ENCODE measurements around the gene TEX14. TPM values are rescaled to one million over a fixed set of nuclear protein-coding genes. Genes with fewer than 3 reads are reported as not detected.
"Not testable (repeated sequence)": the region's sequence is repeated elsewhere in the genome, so short reads cannot be mapped to it uniquely, and the experiment has no call there.

The TEX14 gene
- total and polyA plus RNA-seq, 5 donors from 2014 or later = 0.05 to 1.8 (median 0.37) TPM; not detected in 2

DNA sequence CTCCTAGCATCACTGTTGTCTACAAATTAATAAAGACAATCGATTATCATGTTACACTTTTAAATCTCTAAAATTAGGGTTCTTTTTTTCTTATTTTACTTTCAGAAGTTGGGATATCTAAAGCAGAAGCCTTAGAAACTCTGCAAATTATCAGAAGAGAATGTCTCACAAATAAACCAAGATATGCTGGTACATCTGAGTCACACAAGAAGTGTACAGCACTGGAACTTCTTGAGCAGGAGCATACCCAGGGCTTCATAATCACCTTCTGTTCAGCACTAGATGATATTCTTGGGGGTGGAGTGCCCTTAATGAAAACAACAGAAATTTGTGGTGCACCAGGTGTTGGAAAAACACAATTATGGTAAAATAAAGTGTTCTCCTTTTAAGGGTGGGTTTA, 3.0 kb upstream of the TEX14 start:
- H3K9me3 Mint-ChIP-seq = no peaks in the 10 kb centered on the region
- peak overlapping the region in 1 of 3 donors; percentile 69 for H3K27ac Mint-ChIP-seq
- peaks cover 18% of the 10 kb centered on the region for H3K4me1 ChIP-seq (ENCODE audit: control insufficient read depth, insufficient read depth, low read length, poor library complexity, severe bottlenecking)
- peaks cover 12% of the 10 kb centered on the region for H3K36me3 Mint-ChIP-seq
- H3K27me3 ChIP-seq (ENCODE audit: control insufficient read depth, insufficient read depth, low read length) = no peaks in the 10 kb centered on the region
- peaks cover 5% of the 10 kb centered on the region for H3K36me3 ChIP-seq (ENCODE audit: control insufficient read depth, insufficient read depth, low read length)
- peak overlapping the region in 3 of 4 donors; percentile 5 to 81 (median 24) for H3K4me3 Mint-ChIP-seq
- ATAC-seq (ENCODE audit: low read depth in 2 of 2) (no peak), DNase-seq (no peak)
- no peaks in the 10 kb centered on the region for H3K27me3 Mint-ChIP-seq
- no peaks in the 10 kb centered on the region for H3K9me3 ChIP-seq (ENCODE audit: control insufficient read depth in 2 of 2, low read length in 2 of 2)
- peak overlapping the region; percentile 33 for H3K4me3 ChIP-seq (ENCODE audit: low read depth, low read length)
- H3K4me1 Mint-ChIP-seq = peaks cover 21 to 43% (median 31%) of the 10 kb centered on the region in 4 donors
- H3K27ac ChIP-seq (ENCODE audit: insufficient read depth, low read length, poor library complexity, severe bottlenecking) = no peak overlapping the region

DNA sequence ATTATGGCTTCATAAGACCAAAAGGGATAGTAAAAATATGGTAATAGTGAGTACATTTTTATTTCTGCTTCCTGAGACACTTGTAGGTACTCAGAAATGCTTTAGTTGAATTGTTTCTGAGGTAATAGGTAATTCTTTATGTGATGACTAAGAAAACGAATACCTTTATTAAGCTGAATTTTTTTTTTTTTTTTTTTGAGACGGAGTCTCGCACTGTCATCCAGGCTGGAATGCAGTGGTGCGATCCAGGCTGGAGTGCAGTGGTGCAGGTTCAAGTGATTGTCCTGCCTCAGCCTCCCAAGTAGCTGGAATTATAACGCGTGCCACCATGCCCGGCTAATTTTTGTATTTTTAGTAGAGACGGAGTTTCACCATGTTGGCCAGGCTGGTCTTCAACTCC, 2.5 kb upstream of the TEX14 start:
- H3K4me3 ChIP-seq (ENCODE audit: low read depth, low read length) = peak overlapping the region; percentile 96
- Mint-ChIP-seq H3K36me3 (peaks cover 8% of the 10 kb centered on the region), H3K27ac (no peak overlapping the region), H3K9me3 (no peaks in the 10 kb centered on the region), H3K4me3 (peak overlapping the region in 1 of 4 donors; percentile 81), H3K4me1 (peaks cover 21 to 42% (median 31%) of the 10 kb centered on the region in 4 donors), H3K27me3 (no peaks in the 10 kb centered on the region)
- ATAC-seq (ENCODE audit: low read depth in 2 of 2) (no peak), DNase-seq (no peak)
- H3K9me3 ChIP-seq (ENCODE audit: control insufficient read depth in 2 of 2, low read length in 2 of 2) = no peaks in the 10 kb centered on the region
- H3K36me3 ChIP-seq (ENCODE audit: control insufficient read depth, insufficient read depth, low read length) = peaks cover 5% of the 10 kb centered on the region
- peaks cover 18% of the 10 kb centered on the region for H3K4me1 ChIP-seq (ENCODE audit: control insufficient read depth, insufficient read depth, low read length, poor library complexity, severe bottlenecking)
- H3K27me3 ChIP-seq (ENCODE audit: control insufficient read depth, insufficient read depth, low read length) = no peaks in the 10 kb centered on the region
- H3K27ac ChIP-seq (ENCODE audit: insufficient read depth, low read length, poor library complexity, severe bottlenecking) = no peak overlapping the region

DNA sequence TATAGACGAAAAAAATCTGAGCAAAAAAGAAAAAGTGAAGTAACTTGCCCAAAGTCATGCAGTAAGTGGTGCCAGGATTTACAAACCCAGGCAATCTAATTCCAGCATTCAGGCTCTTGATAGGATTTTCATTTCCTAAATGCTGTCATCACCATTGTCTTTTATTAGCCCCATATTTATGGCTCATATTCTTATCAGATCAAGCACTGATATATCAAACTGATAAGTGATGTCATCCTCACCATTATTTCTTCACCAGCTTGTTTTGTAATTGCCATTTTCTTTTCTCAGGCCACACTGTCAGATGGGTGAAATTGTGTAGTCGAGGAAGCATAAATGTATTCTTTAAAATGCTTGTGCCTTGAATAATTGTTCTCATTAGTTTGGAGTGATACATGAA, 1.9 kb upstream of the TEX14 start:
- Mint-ChIP-seq H3K4me1 (peaks cover 21 to 42% (median 31%) of the 10 kb centered on the region in 4 donors), H3K27ac (peak overlapping the region; percentile 91 to 98 (median 96)), H3K9me3 (no peaks in the 10 kb centered on the region), H3K4me3 (peak overlapping the region; percentile 93 to 96 (median 94)), H3K27me3 (no peaks in the 10 kb centered on the region), H3K36me3 (peaks cover 7% of the 10 kb centered on the region)
- DNase-seq (no peak), ATAC-seq (ENCODE audit: low read depth in 2 of 2) (no peak)
- no peaks in the 10 kb centered on the region for H3K27me3 ChIP-seq (ENCODE audit: control insufficient read depth, insufficient read depth, low read length)
- no peak overlapping the region for H3K27ac ChIP-seq (ENCODE audit: insufficient read depth, low read length, poor library complexity, severe bottlenecking)
- H3K4me3 ChIP-seq (ENCODE audit: low read depth, low read length) = peak overlapping the region; percentile 96
- peaks cover 5% of the 10 kb centered on the region for H3K36me3 ChIP-seq (ENCODE audit: control insufficient read depth, insufficient read depth, low read length)
- peaks cover 18% of the 10 kb centered on the region for H3K4me1 ChIP-seq (ENCODE audit: control insufficient read depth, insufficient read depth, low read length, poor library complexity, severe bottlenecking)
- H3K9me3 ChIP-seq (ENCODE audit: control insufficient read depth in 2 of 2, low read length in 2 of 2) = no peaks in the 10 kb centered on the region

DNA sequence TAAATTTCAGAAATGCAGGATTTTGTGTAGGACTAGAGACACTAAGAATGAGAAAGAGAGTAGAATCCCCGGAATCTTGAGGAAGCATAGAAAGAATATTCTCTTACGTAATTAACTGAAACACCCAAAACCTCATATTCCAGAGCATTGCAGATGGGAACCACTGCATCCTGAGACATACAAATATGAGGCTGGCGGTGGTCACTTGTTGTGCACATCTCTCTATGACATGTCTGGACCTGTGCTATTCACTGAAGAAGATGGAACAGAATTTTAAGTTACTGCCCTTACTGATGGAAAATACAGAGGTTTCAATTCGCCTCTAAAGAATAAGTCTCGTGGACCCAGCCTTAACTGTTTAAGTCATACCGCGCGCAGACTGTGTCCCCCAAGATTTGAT, 1.4 kb upstream of the TEX14 start:
- no peaks in the 10 kb centered on the region for H3K27me3 ChIP-seq (ENCODE audit: control insufficient read depth, insufficient read depth, low read length)
- DNase-seq (no peak), ATAC-seq (ENCODE audit: low read depth in 2 of 2) (no peak)
- H3K9me3 Mint-ChIP-seq = no peaks in the 10 kb centered on the region
- no peaks in the 10 kb centered on the region for H3K27me3 Mint-ChIP-seq
- H3K27ac ChIP-seq (ENCODE audit: insufficient read depth, low read length, poor library complexity, severe bottlenecking) = peak overlapping the region; percentile 80
- H3K4me3 ChIP-seq (ENCODE audit: low read depth, low read length) = peak overlapping the region; percentile 96
- no peaks in the 10 kb centered on the region for H3K9me3 ChIP-seq (ENCODE audit: control insufficient read depth in 2 of 2, low read length in 2 of 2)
- H3K4me1 Mint-ChIP-seq = peaks cover 21 to 42% (median 31%) of the 10 kb centered on the region in 4 donors
- peaks cover 18% of the 10 kb centered on the region for H3K4me1 ChIP-seq (ENCODE audit: control insufficient read depth, insufficient read depth, low read length, poor library complexity, severe bottlenecking)
- H3K4me3 Mint-ChIP-seq = peak overlapping the region; percentile 93 to 96 (median 94)
- H3K36me3 ChIP-seq (ENCODE audit: control insufficient read depth, insufficient read depth, low read length) = peaks cover 5% of the 10 kb centered on the region
- H3K36me3 Mint-ChIP-seq = peaks cover 7% of the 10 kb centered on the region
- H3K27ac Mint-ChIP-seq = peak overlapping the region; percentile 91 to 98 (median 96)

DNA sequence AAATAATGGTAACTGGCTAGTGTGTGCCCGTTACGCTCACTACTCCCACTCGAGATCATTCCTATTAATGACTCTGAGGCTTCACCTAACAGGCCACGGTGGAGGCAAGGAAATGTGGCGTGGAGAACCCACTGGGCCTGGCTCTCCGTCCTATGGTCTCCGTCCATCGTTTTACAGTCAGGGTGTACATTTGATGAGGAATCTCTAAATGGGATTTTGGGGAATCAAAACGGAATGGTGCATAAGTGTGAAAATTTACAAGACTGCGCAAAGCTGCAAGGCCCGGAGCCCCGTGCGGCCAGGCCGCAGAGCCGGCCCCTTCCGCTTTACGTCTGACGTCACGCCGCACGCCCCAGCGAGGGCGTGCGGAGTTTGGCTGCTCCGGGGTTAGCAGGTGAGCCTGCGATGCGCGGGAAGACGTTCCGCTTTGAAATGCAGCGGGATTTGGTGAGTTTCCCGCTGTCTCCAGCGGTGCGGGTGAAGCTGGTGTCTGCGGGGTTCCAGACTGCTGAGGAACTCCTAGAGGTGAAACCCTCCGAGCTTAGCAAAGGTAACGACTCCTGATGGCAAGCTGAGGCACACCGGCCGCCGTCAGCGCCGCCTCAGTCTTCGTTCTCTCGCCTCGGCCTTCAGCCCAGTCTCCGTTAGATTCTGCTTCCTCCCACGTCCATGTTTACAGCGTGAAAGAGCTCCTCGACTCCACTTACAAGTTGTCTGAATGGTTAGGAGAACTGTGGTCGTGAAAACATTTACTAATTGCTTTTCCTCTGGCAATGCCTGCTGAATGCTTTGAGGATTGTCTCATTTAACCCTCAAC, 602 bp upstream of the TEX14 start, which contains the start of gene RAD51C:
TSS of gene RAD51C (plus strand) at position 364 of the 817 bp plus-strand sequence. CDS start at position 406, 42 bp downstream.
- H3K27ac Mint-ChIP-seq = peak within 1 kb of the TSS; percentile 91 to 98 (median 96)
- peaks cover 21 to 40% (median 30%) of the 10 kb centered on the region in 4 donors for H3K4me1 Mint-ChIP-seq
- Histone ChIP-seq H3K27ac (ENCODE audit: insufficient read depth, low read length, poor library complexity, severe bottlenecking) (peak within 1 kb of the TSS; percentile 80), H3K4me3 (ENCODE audit: low read depth, low read length) (peak within 1 kb of the TSS; percentile 96), H3K4me1 (ENCODE audit: control insufficient read depth, insufficient read depth, low read length, poor library complexity, severe bottlenecking) (peaks cover 18% of the 10 kb centered on the region), H3K9me3 (ENCODE audit: control insufficient read depth in 2 of 2, low read length in 2 of 2) (no peaks in the 10 kb centered on the region), H3K36me3 (ENCODE audit: control insufficient read depth, insufficient read depth, low read length) (peaks cover 5% of the 10 kb centered on the region), H3K27me3 (ENCODE audit: control insufficient read depth, insufficient read depth, low read length) (no peaks in the 10 kb centered on the region)
- H3K27me3 Mint-ChIP-seq = no peaks in the 10 kb centered on the region
- no peaks in the 10 kb centered on the region for H3K9me3 Mint-ChIP-seq
- ATAC-seq (ENCODE audit: low read depth in 2 of 2) = peak; percentile 99
- peaks cover 7% of the 10 kb centered on the region for H3K36me3 Mint-ChIP-seq
- H3K4me3 Mint-ChIP-seq = peak within 1 kb of the TSS; percentile 93 to 96 (median 94)
- peak; percentile 74 to 95 (median 84) for DNase-seq

DNA sequence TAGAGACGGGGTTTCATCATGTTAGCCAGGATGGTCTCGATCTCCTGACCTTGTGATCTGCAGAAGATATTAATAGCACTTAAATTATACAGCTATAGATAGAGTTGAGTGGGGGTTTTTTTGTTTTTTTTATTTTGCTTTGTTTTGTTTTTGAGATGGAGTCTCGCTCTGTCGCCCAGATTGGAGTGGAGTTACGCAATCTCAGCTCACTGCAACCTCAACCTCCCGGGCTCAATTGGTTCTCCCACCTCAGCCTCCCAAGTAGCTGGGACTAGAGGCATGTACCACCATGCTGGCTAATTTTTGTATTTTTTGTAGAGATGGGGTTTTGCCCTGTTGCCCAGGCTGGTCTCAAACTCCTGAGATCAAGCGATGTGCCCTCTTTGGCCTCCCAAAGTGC, 1.8 kb downstream of the TEX14 start:
- not testable (repeated sequence) for ATAC-seq (ENCODE audit: low read depth in 2 of 2); DNase-seq; H3K27me3 Mint-ChIP-seq; H3K27ac Mint-ChIP-seq; H3K9me3 Mint-ChIP-seq; H3K9me3 ChIP-seq (ENCODE audit: control insufficient read depth in 2 of 2, low read length in 2 of 2); H3K27ac ChIP-seq (ENCODE audit: insufficient read depth, low read length, poor library complexity, severe bottlenecking); H3K36me3 Mint-ChIP-seq; H3K36me3 ChIP-seq (ENCODE audit: control insufficient read depth, insufficient read depth, low read length); H3K27me3 ChIP-seq (ENCODE audit: control insufficient read depth, insufficient read depth, low read length); H3K4me3 ChIP-seq (ENCODE audit: low read depth, low read length)
- Mint-ChIP-seq H3K4me3 (peak overlapping the region in 1 of 4 donors; percentile 43), H3K4me1 (peaks cover 17 to 30% (median 22%) of the 10 kb centered on the region in 4 donors)
- H3K4me1 ChIP-seq (ENCODE audit: control insufficient read depth, insufficient read depth, low read length, poor library complexity, severe bottlenecking) = peaks cover 18% of the 10 kb centered on the region

DNA sequence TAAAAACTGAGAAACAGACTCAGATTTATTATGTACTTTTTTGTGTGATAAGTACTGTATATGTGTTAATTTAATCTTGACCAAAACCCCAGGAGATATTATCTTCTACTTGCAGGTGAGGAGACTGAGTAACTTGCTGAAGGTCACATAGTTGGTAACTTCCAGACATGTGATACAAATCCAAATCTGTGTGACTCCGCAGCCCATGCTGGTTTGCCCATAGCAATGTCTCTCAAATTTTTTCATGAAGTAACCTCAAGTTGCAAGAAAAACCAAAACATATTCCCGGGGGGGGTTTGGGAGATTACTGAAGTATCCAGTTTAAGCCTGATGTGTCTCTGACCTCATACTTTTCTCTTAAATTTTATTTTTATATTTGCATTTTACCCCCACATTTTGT, 3.3 kb downstream of the TEX14 start:
- Mint-ChIP-seq H3K9me3 (no peaks in the 10 kb centered on the region), H3K36me3 (no peaks in the 10 kb centered on the region), H3K4me1 (peaks cover 9 to 18% (median 15%) of the 10 kb centered on the region in 4 donors), H3K27me3 (peaks cover 4% of the 10 kb centered on the region), H3K27ac (no peak overlapping the region), H3K4me3 (no peak overlapping the region)
- H3K36me3 ChIP-seq (ENCODE audit: control insufficient read depth, insufficient read depth, low read length) = no peaks in the 10 kb centered on the region
- no peaks in the 10 kb centered on the region for H3K27me3 ChIP-seq (ENCODE audit: control insufficient read depth, insufficient read depth, low read length)
- DNase-seq = no peak
- no peaks in the 10 kb centered on the region for H3K9me3 ChIP-seq (ENCODE audit: control insufficient read depth in 2 of 2, low read length in 2 of 2)
- no peak overlapping the region for H3K27ac ChIP-seq (ENCODE audit: insufficient read depth, low read length, poor library complexity, severe bottlenecking)
- no peak overlapping the region for H3K4me3 ChIP-seq (ENCODE audit: low read depth, low read length)
- no peak for ATAC-seq (ENCODE audit: low read depth in 2 of 2)
- H3K4me1 ChIP-seq (ENCODE audit: control insufficient read depth, insufficient read depth, low read length, poor library complexity, severe bottlenecking) = peaks cover 8% of the 10 kb centered on the region
